Activated CD4-positive, alpha-beta T cell treated with anti-CD3 and anti-CD28 coated beads, Interleukin-2, amount 50 U/mL, for 4 hours (primary cell): Measurements from ENCODE around the gene CHRNB1.

Experiments
- DNase-seq, 2 experiments: peaks; one replicate each; pipeline ENCODE4 v3.0.0-alpha.2; 2020

The CHRNB1 gene

GRCh38 chr17:7444682-7445618 is at the start of gene CHRNB1:
Gene CHRNB1 (plus strand): TSS chr17:7445061. CDS start chr17:7445128, 67 bp downstream.
- no peak for DNase-seq

- DNase-seq = no peak
Measured at GRCh38 chr17:7396147-7396546, 48.7 kb upstream of the CHRNB1 start.

- no peak for DNase-seq
Measured at GRCh38 chr17:7398612-7399011, 46.2 kb upstream of the CHRNB1 start.

- DNase-seq = no peak
Measured at GRCh38 chr17:7403043-7403726, 41.7 kb upstream of the CHRNB1 start.

- no peak for DNase-seq
Measured at GRCh38 chr17:7403727-7403976, 41.2 kb upstream of the CHRNB1 start.

GRCh38 chr17:7403977-7404736 is 40.7 kb upstream of the CHRNB1 start, which contains the start of gene TMEM256:
Gene TMEM256 (minus strand): TSS chr17:7404097. CDS start chr17:7404084, 13 bp downstream.
- DNase-seq = peak; percentile 96 to 97

GRCh38 chr17:7404737-7405349 is 40.0 kb upstream of the CHRNB1 start:
- DNase-seq = peak; percentile 56 to 63

- no peak for DNase-seq
Measured at GRCh38 chr17:7405350-7406234, 39.3 kb upstream of the CHRNB1 start.

GRCh38 chr17:7406235-7406825 is 38.5 kb upstream of the CHRNB1 start:
- no peak for DNase-seq

GRCh38 chr17:7407082-7407481 is 37.8 kb upstream of the CHRNB1 start:
- DNase-seq = no peak

GRCh38 chr17:7407485-7408251 is 37.2 kb upstream of the CHRNB1 start, which contains the start of gene NLGN2:
Gene NLGN2 (plus strand): TSS chr17:7407845. CDS start chr17:7408256, 411 bp downstream.
- DNase-seq = no peak

GRCh38 chr17:7408252-7408727 is 36.6 kb upstream of the CHRNB1 start:
- no peak for DNase-seq

GRCh38 chr17:7408863-7409262 is 36.0 kb upstream of the CHRNB1 start:
- no peak for DNase-seq

- no peak for DNase-seq
Measured at GRCh38 chr17:7409716-7410115, 35.1 kb upstream of the CHRNB1 start.

GRCh38 chr17:7410634-7411426 is 34.0 kb upstream of the CHRNB1 start:
- no peak for DNase-seq

GRCh38 chr17:7411427-7411750 is 33.5 kb upstream of the CHRNB1 start:
- DNase-seq = no peak

- DNase-seq = no peak
Measured at GRCh38 chr17:7413346-7413985, 31.4 kb upstream of the CHRNB1 start.

- DNase-seq = no peak
Measured at GRCh38 chr17:7414837-7415236, 30.0 kb upstream of the CHRNB1 start.

GRCh38 chr17:7415784-7416183 is 29.1 kb upstream of the CHRNB1 start:
- DNase-seq = no peak
